Activated CD8-positive, alpha-beta memory T cell treated with anti-CD3 and anti-CD28 coated beads, Interleukin-2, amount 50 U/mL, for 1 hour (primary cell): Measurements from ENCODE around the gene CEBPB.
A peak's percentile ranks its signal among the peaks of the same experiment; 100 is the strongest.
"Not testable (repeated sequence)": the region's sequence is repeated elsewhere in the genome, so short reads cannot be mapped to it uniquely, and the experiment has no call there.

Experiments
- DNase-seq: peaks from one replicate; pipeline ENCODE4 v3.0.0-alpha.2; 2020; ENCODE audit errors: extremely low read depth

The CEBPB gene

DNA sequence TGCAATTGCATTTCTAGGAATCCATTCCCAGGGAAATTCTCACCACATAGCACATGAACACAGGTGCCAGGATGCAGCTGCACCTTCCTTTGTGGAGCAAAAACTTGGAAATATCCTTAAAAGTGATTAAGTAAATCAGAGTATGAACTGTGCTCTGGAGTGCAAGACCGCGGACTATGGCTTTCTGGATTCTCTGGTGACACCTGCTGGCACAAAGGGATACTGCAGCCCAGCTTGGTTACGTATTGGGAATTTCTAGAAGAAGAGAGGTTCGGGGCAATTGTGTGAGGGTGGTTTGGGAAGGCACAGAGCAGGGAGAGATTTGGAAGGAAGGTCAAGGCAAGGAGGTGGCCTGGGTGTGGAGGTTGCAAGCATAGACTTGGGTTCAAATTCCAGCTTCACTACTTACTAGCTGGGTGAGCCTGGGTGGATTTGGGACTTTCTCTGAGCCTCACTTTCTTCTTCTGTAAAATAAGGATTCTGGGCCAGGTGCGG, 21.3 kb upstream of the CEBPB start:
- DNase-seq = no peak

DNA sequence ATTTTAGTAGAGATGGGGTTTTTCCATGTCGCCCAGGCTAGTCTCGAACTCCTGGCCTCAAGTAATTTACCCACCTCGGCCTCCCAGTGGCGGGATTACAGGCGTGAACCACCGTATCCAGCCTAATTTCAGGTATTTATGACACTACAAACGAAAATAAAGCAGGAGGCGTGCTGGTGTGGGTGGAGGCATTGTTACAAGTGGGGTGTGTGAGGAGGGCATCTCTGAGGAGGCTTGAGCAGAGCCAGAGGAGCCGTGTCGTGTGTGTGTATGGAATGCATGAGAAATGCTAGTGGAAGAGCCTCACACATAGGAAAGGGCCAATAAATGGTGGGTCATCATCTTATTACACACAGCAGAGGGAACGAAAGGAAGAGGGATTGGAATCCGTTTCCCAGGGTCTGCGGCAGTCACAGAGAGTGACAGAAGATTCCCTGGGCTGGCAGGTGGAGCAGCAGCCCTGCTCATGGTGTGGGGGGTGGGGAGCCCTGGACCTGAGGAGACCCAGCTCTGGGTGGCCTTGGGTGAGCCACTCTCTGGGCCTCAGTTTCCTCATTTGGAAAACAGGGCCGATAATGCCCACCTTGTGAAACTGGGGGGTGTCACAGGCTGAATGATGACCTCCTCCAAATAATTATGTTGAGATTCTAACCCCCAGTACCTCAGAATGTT, 19.9 kb upstream of the CEBPB start:
- no peak for DNase-seq

DNA sequence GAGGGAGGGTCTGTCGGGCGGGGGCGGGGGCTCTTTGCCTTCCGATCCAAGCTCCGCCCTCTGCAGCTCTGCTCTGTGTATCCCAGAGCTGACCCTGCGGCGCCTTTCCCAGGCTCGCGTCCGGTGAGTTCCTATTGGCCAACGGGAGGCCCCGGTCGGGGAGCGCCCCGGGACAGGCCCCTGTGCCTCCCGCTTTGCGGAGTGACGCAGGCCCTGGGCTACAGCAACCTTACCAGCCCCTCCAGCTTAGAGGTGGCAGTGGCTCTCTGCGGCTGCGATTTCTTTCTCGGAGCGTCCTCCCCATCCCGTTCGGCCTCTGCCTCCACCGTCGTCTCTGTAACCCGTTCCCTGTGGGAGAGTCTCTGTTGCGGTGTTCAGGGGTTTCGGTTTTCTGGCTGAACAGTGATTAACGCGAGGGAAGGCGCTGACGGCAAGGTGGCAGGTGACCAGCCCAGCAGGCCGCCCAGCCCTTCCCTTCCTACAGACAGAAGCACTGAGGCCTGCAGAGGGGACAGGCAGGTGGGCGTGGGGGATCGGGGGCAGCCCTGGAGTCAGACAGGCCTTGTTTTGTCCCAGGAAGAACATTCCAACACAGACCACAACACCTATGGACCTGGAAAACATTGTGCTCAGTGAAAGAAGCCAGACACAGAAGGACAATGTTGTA, 18.1 kb upstream of the CEBPB start:
- no peak for DNase-seq

DNA sequence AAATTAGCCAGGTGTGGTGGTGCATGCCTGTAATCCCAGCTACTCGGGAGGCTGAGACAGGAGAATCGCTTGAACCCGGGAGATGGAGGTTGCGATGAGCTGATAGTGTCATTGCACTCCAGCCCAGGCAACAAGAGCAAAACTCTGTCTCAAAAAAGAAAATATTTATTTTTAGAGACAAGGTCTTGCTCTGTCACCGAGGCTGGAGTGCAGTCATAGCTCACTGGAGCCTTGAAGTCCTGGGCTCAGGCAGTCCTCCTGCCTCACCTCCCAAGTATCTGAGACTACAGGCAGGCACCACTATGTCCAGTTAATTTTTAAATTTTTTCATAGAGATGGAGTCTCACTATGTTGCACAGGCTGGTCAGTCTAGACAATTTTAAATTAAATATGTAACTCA, 16.2 kb upstream of the CEBPB start:
- DNase-seq = no peak

DNA sequence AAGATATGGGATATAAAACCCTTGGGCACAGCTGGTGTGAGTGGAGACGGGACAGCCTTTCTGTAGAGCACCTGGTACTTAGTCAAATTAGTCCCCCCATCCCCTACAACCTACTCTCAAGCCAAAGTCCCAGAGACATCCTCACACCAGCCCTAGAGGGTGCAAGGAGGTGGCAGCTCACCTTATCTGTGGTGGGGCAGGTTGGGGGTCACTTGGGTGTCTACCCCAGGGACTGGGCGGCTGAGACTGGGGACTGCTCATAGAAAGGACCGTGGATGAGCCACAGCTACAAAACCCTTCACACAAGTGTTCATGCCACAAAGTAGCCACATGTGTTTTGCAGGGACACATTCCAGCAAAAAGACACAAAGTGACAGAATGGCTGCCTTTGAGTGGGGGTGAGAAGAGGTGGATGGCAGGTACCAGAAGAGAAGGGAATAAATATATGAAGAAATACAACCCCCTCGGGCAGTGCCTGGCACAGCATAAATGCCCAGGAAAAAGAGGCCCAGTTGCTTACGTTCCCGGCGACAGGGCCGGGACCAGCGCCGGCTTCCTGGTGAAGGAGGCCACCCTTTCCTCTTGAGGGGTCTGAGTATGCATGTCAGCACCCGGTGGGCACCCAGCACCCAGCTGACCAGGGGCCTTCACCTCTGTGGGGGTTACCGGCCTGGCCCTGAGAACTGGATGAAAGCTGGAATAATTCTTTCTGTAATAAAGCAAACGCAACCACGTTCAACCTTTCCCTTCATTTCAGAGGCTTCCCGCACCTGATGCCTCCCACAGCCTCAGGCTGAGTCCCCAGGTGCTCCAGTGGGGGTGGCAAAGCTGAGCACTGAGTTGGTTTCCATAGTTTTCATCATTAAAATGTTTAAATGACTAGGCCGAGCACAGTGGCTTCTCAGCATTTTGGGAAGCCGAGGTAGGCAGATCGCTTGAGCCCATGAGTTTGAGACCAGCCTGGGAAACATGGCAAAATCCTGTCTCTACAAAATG, 14.4 kb upstream of the CEBPB start:
- no peak for DNase-seq

DNA sequence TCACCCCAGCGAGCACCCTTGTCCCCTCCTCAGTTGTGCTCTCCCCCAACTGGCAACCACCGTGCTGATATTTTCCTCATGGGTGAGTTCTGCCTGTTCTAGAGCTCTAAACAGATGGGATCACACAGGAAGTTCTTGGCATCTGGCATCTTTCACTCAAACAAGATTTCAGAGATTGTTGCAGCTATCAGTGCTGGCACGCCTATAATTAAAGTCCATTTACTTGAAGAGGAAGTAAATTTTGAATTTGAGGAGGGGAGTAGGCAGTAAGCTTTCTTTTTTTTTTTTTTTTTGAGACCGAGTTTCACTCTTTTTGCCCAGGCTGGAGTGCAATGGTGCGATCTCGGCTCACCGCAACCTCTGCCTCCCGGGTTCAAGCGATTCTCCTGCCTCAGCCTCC, 12.0 kb upstream of the CEBPB start:
- DNase-seq = not testable (repeated sequence)

DNA sequence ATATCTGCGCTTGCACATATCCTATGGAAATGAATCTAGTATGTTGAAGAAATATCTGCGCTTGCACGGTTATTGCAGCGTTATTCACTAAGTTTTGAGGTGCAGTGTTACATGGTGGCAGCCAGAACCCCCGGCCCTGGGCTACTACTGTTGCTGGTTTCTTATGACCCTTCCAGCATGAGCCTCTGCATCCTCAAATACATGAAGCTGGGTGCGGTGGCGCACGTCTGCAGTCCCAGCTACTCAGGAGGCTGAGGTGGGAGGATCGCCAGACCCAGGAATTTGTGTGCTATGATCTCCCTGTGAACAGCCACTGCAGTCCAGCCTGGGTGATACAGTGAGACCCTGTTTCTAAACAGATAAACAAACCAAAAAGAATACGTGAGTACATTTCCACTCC, 9.3 kb upstream of the CEBPB start:
- DNase-seq = no peak

DNA sequence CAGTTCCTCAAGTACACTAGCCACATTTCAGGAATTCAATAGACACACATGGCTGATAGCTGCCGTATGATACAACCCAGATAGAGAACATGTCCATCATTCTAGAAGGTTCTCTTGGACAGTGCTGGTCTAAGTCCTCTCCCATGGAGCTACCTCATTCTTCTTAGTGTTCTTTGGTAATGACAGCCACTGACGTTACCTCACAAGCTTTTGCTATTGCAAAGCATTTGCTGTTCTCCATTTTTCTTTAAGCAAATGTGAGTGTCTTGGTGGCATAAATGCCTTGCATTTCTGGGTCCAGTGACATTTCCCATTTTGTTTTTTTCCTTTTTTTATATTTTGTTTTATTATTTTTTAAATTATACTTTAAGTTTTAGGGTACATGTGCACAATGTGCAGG, 8.3 kb upstream of the CEBPB start:
- DNase-seq = no peak

DNA sequence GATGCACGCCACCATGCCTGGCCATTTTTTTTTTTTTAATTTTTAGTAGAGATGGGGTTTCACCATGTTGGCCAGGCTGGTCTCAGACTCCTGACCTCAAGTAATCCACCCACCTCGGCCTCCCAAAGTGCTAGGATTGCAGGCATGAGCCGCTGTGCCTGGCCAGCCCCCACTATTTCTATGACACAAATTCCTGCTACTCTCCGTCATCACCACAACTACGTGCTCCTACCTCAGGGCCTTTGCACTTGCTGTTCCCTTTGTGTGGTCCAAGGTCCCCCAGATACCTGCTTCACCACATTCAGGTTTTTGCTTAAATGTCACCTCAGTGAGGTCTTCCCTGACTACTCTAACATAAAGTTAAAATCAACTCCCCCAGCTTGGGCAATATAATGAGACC, 5.2 kb upstream of the CEBPB start:
- DNase-seq = no peak

DNA sequence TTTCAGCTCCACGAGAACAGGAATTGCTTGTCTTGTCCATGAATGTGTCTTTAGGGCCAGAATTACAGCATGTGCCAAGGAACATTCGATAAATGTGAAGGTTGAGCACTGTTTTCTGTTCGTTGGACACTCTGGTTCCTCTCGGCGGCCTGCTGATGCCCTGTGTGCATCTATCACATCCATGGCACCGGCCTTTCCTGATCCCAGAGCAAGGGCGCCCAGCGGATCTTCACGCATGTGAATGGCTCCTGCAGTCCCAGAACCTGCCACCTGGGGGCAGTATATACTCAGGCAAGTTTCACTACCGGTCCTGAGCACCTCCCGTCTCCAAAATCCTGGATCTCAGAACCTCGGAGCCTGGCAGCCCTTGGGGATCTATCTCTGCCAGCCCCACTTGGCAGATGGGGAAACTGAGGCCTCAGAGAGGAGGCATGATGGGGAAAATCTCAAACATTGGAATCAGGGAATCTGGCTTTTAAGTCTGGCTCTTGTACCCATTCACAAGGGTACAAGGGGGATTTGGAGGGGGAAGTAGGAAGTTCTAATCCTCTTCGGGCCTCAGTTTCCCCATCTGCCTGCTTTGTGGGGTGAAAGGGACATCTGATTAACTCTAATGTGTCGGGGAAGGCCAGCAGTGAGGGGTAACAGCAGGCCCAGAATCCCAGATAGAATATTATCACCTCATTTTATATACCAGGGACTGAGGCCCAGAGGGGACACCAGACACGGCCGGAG, 4.3 kb upstream of the CEBPB start:
- peak; percentile 37 for DNase-seq

DNA sequence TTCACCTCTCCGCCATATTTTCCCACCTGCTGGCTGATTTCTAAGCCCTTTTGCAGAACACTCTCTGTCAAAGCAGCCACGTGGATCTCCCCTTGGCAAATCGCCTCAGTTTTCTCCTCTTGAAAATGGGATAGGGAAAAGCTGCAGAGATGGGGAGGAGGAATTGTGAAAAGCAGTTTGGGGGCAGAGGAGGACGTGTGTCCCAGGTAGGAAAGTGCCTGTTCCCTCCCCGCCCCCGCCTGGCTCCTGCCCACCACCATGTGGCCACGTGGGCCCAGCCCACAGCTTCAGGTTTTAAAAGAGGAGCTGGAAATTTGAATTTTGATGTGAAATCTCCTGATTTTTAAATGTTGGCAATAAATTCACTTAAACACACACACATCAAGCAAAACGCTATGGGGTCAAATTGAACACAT, 3.6 kb upstream of the CEBPB start:
- no peak for DNase-seq

DNA sequence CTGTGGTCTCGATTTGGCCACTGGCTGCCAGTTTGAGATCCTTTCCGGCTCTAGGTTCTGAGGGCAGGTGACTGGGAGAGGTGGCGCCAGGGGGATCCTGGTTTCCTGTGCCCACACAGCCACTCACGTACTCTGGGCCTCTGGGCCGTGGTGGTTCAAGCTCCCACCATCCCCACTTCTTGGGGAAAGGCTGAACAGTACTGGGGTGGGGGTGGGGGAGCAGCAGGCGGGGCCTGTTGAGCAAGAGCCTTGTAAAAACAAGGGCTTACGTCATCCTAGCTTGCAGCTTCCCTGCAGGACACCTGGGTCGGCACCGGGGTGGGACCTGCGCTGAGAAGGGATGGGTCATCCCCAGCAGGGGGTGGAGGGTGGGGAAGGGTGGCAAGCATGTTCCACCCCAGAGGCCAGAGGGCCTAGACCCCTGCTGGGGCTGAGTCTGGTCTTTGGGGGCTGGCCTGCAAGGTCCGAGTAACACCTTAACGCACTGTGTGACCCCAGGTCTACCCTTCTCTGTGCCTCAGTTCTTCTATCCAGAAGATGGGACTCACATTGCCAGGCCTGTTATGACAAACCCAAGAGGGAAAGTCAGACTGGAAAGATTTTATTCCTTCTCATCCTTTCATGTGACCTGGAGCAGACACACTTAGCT, 3.1 kb upstream of the CEBPB start:
- DNase-seq = no peak

DNA sequence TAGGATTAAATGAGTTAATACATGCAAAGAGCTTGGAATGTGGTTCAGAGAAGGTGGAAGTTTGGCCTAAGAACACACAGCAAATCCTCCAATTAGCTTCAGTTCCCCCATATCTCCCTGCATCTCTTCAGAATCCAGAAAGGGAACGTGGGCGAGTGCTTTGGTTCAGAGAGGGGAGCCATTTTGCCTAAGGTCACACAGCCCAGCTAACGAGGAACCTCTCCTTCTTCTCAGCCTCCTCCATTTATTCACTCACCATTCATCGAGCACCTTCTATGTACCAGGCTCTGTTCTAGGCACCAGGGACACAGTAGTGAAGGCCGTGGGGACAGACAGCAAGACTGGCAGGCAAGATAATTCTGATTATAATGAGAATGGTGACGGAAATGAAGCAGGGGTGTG, 2.3 kb upstream of the CEBPB start:
- no peak for DNase-seq

DNA sequence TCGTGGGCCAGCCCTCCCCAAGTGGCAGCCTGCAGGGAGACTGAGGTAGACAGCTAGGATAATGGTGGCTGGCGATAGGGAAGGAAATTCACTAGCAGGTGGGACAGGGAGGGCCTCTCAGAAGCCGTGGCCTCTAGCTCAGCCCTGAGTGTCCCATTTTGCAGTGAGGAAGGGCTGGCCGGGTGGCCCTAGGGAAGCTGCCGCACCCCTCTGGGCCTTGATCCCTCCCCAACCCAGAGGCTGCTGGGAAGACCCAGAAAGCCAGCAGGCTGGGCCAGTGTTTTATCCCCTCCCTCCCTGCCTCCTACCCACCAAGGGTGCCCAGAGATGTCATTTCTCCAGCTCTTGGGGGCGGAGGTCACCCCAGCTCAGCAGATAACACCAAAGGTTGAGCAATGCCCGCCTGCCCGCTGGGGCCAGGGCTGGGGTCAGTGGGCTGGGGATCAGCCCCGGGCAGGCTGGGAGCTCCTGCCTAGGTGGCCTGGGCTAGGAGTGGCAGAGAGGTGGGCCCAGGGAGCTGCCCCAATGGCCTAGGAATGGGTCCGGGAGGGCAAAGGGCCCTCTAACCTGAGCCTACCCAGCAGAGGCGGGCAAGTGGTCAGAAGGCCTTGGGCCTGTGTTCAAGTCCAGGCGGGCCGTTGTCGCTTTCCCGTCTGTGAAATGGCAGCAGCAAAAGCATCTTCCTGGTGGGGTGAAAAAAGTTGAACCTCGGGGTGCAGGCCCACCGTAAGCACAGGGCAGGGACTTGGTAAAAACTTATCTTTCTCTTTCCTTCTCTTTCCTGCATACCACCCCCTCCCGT, 1.6 kb upstream of the CEBPB start:
- no peak for DNase-seq

DNA sequence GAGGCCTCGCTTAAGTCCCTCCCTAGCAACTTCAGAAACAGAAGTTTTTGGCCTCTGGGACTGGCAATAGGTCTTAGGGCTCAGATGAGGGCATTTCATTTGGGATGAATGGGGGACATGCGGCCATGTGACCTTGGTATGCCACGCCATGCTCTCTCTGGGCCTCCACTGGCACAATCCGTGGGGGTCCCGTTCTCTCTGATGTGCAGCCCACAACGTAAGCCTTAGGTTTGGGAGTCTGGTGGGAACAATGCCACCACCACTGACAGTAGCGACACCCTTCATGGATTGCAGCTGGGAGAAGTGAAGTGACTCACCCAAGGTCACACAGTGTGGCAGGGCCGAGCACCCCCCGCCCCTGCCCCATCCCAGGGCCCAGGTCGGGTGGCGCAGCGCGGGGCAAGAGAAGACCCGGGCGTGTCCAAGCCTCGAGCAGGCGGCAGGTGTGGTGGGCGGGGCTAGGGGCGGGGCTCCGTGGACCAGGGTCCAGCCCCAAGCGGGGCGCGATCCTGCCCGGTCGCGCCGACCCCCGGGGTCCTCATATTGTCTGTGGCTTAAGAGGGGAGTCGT, 864 bp upstream of the CEBPB start:
- DNase-seq = no peak

DNA sequence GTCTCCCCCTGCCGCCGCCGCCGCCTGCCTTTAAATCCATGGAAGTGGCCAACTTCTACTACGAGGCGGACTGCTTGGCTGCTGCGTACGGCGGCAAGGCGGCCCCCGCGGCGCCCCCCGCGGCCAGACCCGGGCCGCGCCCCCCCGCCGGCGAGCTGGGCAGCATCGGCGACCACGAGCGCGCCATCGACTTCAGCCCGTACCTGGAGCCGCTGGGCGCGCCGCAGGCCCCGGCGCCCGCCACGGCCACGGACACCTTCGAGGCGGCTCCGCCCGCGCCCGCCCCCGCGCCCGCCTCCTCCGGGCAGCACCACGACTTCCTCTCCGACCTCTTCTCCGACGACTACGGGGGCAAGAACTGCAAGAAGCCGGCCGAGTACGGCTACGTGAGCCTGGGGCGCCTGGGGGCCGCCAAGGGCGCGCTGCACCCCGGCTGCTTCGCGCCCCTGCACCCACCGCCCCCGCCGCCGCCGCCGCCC, 474 bp downstream of the CEBPB start:
- peak; percentile 8 for DNase-seq

DNA sequence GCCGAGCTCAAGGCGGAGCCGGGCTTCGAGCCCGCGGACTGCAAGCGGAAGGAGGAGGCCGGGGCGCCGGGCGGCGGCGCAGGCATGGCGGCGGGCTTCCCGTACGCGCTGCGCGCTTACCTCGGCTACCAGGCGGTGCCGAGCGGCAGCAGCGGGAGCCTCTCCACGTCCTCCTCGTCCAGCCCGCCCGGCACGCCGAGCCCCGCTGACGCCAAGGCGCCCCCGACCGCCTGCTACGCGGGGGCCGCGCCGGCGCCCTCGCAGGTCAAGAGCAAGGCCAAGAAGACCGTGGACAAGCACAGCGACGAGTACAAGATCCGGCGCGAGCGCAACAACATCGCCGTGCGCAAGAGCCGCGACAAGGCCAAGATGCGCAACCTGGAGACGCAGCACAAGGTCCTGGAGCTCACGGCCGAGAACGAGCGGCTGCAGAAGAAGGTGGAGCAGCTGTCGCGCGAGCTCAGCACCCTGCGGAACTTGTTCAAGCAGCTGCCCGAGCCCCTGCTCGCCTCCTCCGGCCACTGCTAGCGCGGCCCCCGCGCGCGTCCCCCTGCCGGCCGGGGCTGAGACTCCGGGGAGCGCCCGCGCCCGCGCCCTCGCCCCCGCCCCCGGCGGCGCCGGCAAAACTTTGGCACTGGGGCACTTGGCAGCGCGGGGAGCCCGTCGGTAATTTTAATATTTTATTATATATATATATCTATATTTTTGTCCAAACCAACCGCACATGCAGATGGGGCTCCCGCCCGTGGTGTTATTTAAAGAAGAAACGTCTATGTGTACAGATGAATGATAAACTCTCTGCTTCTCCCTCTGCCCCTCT, 1.1 kb downstream of the CEBPB start:
- DNase-seq = peak; percentile 12

DNA sequence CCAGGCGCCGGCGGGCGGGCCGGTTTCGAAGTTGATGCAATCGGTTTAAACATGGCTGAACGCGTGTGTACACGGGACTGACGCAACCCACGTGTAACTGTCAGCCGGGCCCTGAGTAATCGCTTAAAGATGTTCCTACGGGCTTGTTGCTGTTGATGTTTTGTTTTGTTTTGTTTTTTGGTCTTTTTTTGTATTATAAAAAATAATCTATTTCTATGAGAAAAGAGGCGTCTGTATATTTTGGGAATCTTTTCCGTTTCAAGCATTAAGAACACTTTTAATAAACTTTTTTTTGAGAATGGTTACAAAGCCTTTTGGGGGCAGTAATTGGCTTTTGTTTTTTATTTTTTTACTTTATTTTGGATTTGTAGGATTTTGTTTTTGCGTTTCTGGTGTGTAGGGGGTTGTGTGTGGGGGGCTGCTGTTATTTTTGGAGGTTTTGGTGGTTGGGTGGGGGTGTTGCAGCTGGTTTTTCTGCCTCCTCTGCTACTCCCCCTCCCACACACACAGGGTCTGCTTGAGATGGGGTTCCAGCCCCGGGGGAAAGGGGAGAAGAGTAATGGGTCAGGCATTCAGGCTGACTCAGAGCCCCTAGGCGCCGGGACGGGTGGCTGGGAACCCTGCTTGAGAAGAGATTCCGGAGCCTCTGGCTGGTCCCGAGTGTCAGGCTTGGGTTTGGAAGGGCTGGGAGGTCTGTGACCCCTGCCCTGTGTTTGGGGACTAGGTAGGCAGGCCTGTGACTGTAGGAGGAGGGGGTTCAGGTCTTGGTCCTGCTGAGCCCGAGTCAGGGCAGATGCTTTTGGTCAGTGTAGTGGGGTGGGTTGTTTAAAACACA, 2.0 kb downstream of the CEBPB start:
- DNase-seq = peak; percentile 40
